SHP77 (cell line): ENCODE measurements around the gene SLAIN2.
A peak's percentile ranks its signal among the peaks of the same experiment; 100 is the strongest.

Experiments used
- DNase-seq, 2 experiments: peaks; one replicate each; lab custom pipeline; 2025; lab: John Stamatoyannopoulos, UW

Gene SLAIN2

DNA sequence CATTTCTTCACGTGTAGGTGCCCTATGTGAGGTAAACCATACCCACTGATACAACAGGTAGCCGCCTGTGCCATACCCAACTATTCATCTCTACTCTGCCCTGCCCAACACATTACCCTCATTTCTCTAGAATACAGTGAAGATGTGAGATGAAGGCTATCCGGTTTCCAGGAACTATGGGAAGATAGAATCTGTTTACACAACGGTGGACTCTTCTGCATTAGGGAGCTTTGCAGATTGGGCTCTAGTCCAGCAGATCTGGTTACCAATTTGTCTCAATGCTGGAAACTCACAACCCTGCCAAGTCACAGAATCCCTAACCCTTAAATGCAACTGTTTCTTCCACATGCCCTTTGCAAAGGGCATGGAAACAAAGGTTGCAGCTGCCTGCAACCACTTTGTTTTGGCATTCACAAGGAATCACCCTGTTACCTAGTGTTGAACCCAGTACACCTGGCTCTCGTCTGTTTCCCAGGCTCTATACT lies 6.4 kb upstream of the SLAIN2 start:
- DNase-seq: no peak

DNA sequence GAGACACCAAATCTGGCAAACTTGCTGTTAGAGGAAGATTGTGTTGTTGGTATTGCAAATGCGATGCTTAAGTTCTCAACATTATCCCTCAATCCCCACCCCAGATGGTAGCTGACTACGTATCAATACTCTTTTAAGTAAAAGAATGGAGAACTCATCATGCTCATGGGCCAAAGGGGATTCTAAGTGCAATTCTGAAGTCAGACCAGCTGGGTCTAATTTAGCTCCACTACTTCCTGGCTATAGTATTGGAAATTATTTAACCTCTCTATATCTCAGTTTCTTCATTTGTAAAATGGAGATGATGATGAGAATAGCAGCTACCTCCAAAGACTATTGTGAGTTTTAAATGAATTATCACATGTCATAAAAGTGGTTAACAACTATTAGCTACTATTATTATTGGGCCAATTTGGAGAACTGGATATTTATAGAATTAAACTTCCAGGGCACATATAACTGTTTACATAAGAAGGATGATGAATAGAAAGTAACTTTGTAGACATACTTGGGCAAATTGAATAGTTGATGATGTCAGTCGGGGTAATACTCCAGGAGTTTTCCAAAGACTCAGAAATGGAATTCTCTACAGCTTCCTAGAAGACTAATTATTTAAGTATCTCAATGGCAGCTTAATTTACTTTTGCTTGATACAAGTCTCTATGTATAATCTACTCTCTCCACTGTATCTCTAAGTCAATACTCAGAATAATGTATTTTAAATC lies 5.0 kb upstream of the SLAIN2 start:
- no peak for DNase-seq

DNA sequence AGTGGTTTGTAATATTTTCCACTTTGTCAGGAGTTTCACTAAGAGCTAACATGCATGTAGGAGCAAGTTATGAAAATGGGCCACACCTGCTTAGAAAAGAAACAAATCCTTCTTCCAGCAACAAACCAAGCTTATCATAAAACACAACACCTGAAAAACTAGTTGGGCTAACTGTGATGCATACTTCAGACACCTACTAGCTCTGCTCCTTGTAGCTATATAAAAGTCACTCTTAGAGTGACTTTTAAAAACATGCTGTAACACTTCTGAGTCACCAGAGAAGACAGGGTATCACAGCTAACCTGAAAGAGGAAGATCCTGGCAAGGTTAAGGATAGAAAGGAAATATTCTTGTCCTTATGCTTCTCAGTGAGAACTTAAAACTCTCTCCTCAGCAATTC lies 3.6 kb upstream of the SLAIN2 start:
- DNase-seq: no peak

DNA sequence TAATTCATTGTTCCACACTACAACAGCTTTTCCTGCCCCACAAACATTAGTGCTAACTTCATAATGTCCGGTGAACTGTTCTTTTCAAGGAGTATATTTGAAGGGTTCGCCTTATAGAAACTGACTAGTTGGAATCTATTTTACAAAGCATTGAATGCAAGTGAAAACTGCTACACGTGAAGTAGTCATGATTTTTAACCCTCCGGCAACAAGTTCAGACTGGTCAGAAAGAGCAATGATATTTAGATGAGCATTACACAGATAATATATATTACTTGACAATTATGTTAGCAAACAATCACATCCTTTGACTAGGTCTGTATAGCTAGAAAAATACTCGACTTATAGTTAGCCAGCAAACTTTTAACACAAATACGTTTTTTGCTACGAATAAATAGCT lies 1.7 kb upstream of the SLAIN2 start:
- DNase-seq: no peak

DNA sequence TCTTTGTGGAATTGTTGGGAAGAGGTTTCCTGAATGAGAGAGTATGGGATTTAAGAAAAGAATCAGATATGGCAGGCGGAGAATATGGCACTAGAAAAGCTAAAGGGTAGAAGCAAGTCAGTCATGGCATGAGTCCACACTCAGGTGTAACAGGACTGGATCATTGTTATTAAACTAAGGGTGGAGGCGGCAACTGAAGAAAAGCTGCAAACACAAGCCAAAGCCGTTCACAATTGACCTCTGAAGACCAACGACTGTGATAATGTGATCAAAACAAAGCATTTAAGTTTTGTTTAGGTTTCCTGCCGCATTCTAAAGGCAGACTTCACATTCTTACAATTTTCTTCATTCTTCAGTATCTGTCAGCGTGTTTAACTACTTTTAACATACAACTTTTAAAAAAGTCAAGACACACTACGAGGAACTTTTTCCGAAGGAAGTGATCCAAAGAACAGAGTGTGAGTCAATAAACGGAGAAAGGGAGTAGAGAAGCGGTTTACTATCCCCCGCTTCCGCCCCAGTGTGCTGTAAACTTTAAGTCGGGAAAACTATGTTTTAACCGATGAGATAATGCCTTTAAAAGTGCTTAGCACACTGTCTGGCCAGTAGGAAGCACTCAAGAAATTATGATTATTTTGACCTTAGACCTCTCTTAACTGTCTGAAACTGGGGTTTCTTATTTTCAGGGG lies 909 bp upstream of the SLAIN2 start:
- DNase-seq: no peak

DNA sequence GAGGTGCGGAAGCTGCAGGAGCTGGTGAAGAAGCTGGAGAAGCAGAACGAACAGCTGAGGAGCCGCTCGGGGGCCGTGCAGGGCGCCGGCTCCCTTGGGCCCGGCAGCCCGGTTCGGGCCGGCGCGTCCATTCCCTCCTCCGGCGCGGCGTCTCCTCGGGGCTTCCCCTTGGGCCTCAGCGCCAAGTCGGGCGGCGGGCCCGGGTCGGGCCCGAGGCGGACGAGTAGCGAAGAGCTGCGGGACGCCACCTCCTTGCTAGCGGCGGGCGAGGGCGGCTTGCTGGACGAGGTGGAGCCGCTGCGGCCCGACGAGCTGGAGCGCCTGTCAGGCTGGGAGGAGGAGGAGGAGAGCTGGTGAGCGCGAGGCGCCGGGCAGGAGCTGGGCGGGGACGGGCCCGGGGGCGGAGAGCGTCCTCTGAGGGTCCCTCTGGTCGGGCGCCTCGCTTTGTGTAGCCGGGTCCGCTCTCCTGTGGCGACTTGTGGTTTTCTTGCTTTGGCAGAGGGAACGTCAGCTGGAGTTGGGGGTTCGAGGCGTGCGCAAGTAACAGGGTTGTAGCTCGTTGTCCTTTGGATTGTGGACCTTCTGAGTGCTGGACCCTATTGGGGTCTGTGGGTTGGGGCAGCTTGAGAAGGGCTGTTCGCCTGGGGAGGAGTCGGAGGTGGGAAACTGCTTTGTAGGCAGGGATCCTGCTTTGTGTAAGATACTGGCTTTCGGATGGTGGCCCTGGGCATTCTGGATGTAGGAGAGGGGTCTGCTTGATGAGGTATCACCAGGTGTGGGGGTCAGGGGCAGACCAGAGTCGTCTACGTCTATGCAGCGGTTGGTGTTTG lies 662 bp downstream of the SLAIN2 start:
- peak in 1 of 2 experiments; percentile 2 for DNase-seq

DNA sequence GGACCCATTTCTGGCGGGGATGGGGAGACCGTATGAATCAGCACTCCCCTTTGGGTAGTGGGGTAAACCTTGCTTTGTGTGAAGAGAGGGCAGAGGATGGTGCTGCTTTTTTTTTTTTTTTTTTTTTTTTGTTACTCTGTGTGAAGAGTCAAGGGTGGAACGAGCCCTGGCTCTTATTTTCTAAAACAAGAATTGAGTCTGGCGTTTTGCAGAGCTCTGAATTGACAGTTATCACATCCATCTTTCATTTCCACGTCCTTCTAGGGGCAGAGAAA lies 1.2 kb downstream of the SLAIN2 start:
- DNase-seq: no peak

DNA sequence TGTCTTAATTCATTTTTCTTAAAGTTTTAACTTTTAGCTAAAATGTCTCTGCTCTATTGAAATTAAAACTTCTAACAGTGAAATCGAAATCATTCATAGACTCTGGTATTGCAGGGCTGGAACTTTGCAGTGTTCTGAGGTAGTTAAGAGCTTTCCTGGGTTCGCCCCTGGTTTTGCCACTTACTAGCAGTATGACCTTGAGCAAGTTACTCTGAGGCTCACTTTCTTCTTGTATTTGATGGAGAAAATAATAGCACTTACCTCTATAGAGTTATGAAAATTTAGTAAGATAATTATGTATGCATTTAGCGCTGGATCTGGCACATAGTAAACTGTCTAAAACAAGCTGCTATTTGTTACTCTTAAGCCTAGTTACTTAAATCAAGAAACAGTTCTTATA lies 1.7 kb downstream of the SLAIN2 start:
- DNase-seq: no peak

DNA sequence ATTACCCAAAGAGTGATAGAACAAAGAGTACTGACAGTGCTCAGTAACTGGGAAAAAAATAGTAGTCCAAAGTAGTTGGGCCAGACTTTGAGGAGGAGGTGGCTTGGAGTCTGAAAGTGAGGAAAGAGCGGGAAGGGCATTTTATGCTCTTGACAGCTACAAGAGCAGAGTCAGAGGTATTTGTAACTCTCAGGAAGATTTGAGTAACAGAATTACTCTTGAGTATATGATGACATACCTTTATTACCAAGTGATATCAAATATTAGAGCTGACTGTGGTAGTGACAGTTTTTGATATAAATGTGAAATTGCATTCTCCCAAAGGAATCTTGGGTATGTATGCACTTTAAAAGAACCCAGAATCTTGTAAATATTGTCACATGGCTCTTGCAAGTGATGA lies 2.2 kb downstream of the SLAIN2 start:
- DNase-seq: no peak

DNA sequence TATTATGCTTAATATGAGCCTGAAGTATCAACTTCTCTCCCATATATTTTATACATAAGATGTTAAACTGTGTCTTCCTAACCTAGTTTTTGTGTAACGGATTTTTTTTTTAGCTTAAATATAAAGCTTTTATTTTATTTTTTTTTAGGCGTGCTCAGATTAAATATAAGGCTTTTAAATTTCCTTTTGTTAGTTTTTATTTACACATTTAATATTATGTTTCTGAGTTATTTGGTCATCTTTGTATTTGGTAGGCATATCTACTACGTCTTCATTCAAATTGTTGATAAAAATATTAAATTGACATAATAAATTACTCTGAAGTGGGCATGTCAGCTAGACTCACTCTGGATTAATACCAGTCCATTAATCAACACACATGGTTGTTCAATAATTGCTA lies 4.2 kb downstream of the SLAIN2 start:
- no peak for DNase-seq

DNA sequence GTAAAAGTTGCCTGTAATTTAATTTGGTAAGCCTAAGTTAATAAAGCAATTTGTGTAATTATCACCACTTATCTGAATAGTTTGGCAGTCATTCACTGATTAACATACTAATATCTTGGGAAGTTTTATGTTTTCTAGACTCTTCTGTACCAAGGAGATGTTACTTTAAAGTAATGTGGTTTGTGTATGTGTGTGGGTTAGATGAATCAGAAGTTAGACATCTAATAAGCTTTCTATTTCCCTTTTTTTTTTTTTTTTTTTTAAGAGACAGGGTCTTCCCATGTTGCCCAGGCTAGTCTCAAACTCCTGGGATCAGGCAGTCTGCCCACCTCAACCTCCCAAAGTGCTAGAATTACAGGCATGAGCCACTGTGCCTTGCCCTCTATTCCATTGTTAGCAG lies 5.3 kb downstream of the SLAIN2 start:
- no peak for DNase-seq

DNA sequence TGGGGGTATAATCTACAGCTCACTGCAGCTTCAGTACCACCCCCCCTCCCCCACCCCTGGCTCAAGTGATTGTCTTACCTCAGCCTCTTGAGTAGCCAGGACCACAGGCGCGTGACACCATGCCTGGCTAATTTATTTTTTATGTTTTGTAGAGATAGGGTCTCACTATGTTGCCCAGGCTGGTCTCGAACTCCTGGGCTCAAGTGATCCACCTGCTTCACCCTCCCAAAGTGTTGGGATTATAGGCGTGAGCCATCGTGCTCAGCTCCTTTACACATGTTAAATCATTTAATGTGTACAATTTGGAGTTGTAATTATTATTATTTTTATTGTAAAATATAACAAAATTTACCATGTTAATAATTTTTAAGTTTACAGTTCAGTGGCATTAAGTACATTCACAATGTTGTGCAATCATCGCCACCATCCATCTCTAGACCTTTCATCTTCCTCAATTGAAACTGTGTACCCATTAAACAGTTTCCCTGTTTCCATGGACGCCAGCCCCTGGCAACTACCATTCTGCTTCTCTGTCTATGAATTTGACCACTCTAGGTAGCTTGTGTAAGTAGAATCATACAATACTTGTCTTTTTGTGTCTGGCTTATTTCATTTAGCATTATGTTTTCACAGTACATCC lies 6.1 kb downstream of the SLAIN2 start:
- DNase-seq: no peak

DNA sequence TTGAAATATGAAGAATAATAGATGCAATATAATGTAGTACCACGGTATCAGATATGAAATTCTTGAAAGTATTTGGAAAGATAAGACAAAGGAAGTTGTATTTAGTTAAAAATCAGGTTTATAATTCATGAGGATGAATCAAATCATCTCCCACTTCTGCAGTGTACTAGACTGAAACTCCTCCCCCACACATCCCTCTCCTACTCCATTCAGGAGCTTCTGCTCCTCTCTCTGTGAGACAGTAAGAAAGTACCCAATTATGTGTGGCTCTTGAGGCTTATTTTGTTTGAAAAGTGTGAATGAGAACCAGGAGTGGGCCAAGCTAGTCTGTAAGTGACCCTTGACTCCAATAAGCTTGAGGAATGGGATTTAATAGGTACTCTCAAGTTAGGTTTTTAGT lies 9.5 kb downstream of the SLAIN2 start:
- DNase-seq: no peak

DNA sequence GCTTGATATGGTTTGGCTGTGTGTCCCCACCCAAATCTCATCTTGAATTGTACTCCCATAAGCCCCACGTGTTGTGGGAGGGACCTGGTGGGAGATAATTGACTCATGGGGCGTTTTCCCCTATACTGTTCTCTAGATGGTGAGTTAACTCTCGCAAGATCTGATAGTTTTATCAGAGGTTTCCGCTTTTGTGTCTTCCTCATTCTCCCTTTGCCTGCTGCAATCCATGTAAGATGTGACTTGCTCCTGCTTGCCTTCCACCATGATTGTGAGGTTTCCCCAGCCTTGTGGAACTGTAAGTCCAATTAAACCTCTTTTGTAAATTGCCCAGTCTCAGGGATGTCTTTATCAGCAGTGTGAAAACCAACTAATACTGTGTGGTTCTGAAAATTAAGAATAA lies 11.5 kb downstream of the SLAIN2 start:
- DNase-seq: no peak

DNA sequence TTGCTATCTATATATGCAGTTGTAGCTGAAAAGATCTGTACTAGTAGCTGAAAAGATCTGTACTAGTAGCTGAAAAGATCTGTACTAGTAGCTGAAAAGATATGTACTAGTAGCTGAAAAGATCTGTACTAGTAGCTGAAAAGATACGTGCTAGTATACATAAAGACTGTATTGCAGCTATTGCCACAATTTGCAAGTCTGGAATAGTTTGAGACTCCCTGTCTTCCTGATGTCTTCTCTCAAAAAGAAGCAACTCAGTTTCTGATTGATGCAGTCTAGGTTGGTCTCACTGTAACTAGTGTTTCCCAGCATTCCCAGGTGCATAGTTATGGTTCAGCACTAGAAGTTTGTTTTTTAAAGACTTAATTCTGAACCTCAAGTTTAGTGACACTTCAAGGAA lies 15.0 kb downstream of the SLAIN2 start:
- no peak for DNase-seq

DNA sequence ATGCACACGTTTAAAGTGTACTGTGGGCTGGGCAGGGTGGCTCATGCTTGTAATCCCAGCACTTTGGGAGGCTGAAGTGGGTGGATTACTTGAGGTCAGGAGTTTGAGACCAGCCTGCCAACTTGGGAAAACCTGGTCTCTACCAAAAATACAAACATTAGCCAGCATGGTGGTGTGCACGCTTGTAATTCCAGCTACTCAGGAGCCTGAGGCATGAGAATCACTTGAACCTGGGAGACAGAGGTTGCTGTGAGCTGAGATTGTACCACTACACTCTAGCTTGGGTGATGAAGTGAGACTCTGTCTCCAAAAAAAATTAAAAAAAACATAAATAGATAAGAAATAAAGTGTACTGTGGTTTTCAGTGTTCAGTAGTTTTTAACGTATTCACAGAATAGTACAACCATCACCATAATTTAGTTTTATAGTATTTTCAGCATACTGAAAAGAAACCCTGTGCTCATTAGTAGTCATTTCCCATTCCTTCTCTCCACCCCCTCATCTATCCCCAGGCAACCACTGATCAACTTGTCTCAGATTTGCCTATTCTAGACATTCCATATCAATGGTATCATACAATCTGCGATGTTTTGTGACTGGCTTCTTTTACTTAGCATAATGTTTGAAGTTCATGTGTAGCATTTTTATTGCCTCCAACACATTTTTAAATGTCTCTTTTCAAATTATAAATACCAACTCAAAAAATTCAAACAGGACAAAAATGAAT lies 19.1 kb downstream of the SLAIN2 start:
- DNase-seq: no peak

DNA sequence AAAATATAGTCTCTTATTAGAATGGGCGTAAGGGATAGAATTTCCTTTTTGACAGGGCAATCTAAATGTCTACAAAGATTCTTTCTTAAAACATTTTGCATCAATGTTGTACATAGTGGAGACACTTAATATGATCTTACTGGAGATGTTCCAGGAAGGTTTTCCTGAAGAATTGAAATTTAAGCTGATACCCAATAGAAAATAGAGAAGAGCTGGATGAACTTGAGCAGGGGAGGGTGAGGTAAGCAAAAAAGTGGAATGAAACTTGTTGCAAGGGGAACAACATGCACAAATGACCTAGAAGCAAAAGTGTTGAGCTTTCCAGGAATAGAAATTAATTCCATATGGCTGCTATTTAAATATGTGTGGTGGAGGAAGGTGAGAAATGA lies 19.7 kb downstream of the SLAIN2 start:
- no peak for DNase-seq

DNA sequence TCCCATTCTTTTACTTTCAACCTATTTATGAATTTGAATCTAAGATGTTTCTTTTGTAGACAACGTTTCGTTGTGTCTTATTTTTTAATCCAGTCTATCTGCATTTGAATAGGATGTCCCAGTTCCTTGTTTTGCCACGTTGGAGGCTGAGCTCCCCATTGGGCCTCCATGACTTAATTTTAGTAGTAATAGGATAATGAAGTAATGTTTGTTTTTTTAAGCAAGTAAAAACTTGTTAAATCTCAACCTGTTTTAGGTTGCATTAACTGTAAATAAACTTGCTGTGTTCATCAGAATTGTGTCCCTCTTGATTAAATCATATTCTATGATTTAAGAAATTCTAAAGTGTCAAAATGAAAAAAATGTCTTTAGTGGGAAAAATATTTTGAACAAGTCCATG lies 25.3 kb downstream of the SLAIN2 start:
- no peak for DNase-seq

DNA sequence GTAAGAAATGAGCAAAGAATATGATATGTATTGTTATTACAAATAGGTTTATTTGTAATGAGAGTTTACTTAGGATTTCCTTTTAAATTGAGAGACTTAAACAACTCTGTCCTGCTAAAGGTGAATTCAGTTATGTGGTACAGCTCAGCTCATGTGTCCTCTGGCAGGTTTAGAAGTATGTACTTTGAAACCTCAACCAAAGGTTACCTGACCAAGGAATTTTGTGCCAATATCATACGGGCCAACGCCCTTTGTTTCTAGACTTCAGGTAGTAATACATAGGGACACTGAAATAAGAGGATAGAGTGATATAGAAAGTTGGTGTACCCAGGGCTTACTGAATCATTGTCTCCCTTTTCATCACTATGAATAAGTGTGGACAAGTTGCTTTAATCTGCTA lies 25.7 kb downstream of the SLAIN2 start:
- no peak for DNase-seq

DNA sequence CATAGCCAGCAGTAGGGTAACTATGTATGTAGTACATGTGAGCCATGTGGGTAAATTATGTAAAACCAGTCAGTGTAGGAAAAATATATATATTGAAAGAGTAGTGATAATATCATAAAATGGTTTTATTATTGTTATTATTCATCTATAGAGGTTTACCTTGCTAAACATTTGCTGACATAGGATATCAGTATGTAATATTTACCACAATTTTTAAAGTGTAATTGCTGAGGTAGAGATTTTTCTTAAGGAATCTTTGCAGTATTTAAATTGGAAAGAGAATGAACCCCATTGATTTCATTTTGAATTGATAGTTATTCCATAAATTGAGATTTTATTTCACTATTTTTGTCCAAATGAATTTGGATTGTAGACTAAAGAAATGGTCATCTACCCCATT lies 27.1 kb downstream of the SLAIN2 start:
- no peak for DNase-seq

DNA sequence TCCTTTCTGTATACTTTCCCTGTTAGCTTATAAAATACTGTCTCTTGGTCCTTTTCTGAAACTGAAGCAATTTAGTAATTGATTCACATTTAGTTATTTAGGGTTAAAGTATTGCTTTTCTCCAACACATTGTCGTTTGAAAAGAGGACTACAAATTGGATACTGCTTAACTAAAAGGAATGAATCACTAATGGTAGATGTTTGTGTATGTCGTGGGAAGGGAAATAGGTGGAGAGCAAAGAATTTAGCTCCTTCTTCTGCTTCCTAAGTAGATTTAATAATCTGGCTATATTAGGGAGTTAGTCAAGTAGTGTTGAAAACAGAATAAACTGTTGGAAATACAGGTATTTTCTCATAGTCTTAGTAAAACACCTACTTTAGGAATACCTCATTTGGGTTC lies 27.9 kb downstream of the SLAIN2 start:
- no peak for DNase-seq

DNA sequence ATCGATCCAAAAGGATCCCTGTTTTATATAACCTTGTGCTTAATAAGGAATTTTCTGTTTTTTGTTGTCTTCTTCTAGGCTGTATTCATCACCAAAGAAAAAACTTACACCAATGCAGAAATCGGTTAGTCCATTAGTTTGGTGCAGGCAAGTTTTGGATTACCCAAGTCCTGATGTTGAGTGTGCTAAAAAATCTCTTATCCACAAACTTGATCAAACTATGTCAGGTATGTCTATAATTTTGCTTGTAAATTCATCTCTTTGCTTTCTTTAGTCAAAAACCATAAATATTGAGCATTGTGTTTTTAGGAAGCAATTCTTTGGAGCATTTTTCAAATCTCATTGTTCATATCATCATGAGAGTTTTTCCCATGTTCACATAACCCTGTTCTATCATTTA lies 28.4 kb downstream of the SLAIN2 start:
- DNase-seq: no peak
